Duodenal mucosa (tissue), 2 donors: ENCODE measurements around the gene CSF1.

Source experiments
- H3K27ac ChIP-seq: one replicate; pipeline ENCODE4 v1.7.0; 2013; ENCODE audit warnings: low read depth, low read length
- H3K27me3 ChIP-seq, 2 donors: one replicate each; pipeline ENCODE4 v1.7.0; 2013; ENCODE audit warnings: low read length in 2 of 2, control low read depth in 1 of 2; ENCODE audit not compliant: insufficient read depth in 2 of 2, control insufficient read depth in 1 of 2
- H3K36me3 ChIP-seq, 2 donors: one replicate each; pipeline ENCODE4 v1.7.0; 2013; ENCODE audit warnings: low read length in 2 of 2, control low read depth in 1 of 2; ENCODE audit not compliant: insufficient read depth in 2 of 2, control insufficient read depth in 1 of 2
- H3K4me1 ChIP-seq, 2 donors: one replicate each; pipeline ENCODE4 v1.7.0; 2013; ENCODE audit warnings: low read length in 2 of 2, control low read depth in 1 of 2; ENCODE audit not compliant: insufficient read depth in 2 of 2, control insufficient read depth in 1 of 2
- H3K4me3 ChIP-seq, 2 donors: one replicate each; pipeline ENCODE4 v1.7.0; 2013; ENCODE audit warnings: low read length in 2 of 2, low read depth in 1 of 2
- H3K9ac ChIP-seq, 2 donors: one replicate each; pipeline ENCODE4 v1.7.0; 2013; ENCODE audit warnings: low read length in 2 of 2, low read depth in 1 of 2
- H3K9me3 ChIP-seq, 2 donors: one replicate each; pipeline ENCODE4 v1.7.0; 2013; ENCODE audit warnings: low read length in 2 of 2, control low read depth in 1 of 2; ENCODE audit not compliant: control insufficient read depth in 1 of 2

Gene CSF1

DNA sequence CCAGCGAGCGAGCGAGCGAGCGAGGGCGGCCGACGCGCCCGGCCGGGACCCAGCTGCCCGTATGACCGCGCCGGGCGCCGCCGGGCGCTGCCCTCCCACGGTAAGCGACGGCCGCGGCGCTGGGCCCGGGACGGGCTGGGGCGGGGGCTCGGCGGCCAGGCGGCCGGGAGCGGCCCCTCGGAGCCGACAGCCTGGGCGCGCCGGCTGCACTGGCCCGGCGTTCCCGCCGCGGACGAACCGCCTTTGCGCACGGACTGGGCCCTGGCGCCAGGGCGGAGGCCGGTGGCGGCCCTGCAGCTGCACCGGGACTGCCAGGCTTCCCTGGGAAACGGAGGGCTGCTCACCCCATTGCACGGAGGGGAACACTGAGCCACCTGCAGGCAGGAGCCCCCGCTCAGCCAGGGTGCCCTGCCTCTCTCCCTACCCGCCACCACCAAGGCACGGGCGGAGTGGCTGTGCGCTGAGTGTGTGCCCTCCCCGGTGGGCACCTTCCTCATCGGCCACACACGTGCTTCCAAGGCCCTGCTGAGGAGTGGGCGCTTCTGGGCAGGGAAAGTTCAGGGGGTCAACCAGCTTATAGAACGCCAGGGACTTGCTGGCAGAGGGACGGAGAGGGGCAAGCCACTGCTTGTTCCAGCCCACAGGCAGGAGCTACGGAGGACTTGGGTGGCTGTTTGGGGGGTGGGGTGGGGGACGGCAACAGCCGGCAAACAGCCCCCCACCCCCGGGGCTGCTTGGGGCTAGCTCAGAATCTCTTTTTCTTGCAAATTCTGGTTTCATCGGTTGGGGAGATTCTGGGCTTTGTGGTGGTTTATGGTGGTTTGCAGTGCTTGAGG, 532 bp downstream of the CSF1 start:
- peaks cover 10 to 17% of the 10 kb centered on the region in 2 donors for H3K36me3 ChIP-seq
- peak overlapping the region; percentile 54 for H3K27ac ChIP-seq
- peaks cover 17 to 67% of the 10 kb centered on the region in 2 donors for H3K4me1 ChIP-seq
- peak overlapping the region; percentile 69 to 92 for H3K9ac ChIP-seq
- peak overlapping the region; percentile 75 to 90 for H3K4me3 ChIP-seq
- no peaks in the 10 kb centered on the region for H3K27me3 ChIP-seq
- H3K9me3 ChIP-seq: no peaks in the 10 kb centered on the region

DNA sequence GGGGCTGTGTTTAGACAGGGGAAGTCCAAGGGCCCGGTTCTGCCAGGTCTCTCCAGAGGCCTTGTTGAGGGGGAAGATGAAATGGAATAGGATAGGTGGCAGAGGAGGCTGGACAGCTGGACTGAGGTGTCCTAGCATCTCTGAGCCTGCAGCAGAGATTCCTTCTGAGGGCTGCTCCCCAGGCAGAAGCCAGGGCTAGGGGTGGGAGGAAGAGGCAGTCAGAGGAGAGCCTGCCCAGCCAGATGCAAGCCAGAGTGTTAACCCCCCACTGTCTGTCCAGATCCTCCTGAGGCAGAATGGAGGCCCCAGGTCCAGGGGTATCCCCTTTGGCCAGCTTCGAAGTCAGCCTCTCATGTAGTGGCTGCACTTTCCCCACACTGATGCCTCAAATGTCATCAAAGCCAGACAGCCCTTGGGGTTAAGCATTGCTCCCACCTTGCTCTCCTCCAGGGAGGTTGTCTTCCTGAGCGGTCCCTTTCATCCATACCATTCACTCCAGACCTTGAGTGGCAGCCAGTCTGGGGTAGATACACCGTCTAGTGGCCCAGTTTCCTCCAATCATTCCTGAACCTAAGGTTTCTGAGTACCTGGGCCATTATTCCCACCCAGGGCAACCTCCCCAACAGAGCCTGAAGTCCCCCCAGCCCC, 1.7 kb downstream of the CSF1 start:
- Histone ChIP-seq H3K4me1 (peaks cover 17 to 58% of the 10 kb centered on the region in 2 donors), H3K27ac (peak overlapping the region; percentile 24), H3K4me3 (peak overlapping the region; percentile 75 to 90), H3K9me3 (no peaks in the 10 kb centered on the region), H3K36me3 (peaks cover 19 to 24% of the 10 kb centered on the region in 2 donors), H3K27me3 (no peaks in the 10 kb centered on the region), H3K9ac (peak overlapping the region; percentile 69 to 92)

DNA sequence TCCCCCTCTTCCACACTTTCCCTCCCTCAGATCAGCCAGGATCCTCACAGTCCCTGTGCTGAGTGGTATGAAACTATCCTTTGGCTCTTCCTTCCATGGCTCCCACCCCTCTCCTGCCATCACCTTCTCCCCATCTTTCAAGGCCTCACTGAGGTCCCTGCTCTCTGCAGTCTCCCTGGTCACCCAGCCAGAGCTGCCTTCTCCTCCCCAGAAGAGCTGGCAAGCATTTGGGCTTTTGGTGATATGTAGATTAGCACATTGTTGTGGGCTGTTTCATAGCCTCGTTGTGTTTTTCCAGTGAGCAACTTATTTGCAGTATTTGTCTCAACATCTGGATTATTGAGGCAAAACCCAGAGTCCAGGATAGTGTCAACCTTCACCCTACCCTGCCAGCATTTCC, 2.2 kb downstream of the CSF1 start:
- Histone ChIP-seq H3K9ac (peak overlapping the region; percentile 69 to 92), H3K27me3 (no peaks in the 10 kb centered on the region), H3K27ac (peak overlapping the region; percentile 24), H3K36me3 (peaks cover 24 to 30% of the 10 kb centered on the region in 2 donors), H3K4me1 (peaks cover 17 to 58% of the 10 kb centered on the region in 2 donors), H3K9me3 (no peaks in the 10 kb centered on the region), H3K4me3 (peak overlapping the region; percentile 75 to 90)

DNA sequence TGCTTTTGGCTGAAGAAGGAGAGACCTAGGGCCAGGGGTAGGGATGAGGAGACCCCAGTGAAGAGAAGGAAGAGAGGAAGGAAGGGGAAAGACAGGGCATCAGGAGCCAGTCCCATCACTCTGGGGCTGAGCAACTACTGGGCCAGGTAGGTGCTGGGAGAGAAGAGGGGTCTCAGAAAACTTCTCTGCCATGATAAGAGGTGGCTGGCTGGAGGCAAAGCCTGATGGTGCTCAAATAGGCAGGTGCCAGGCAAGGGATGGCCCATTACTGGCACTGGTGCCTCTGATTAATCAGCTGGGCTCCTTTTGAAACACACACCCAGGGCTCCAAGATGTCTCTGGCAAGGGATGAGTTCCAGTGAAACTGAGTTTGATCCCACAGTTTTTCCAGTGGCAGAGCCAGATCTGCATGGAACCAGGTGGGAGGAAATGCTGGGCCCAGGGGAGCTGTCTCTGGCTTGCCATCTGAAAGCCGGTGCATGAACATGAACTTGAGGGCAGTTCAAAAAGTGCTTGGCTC, 2.8 kb downstream of the CSF1 start:
- peaks cover 24 to 35% of the 10 kb centered on the region in 2 donors for H3K36me3 ChIP-seq
- H3K9ac ChIP-seq: peak overlapping the region; percentile 69 to 92
- H3K9me3 ChIP-seq: no peaks in the 10 kb centered on the region
- H3K4me3 ChIP-seq: peak overlapping the region; percentile 75 to 90
- no peaks in the 10 kb centered on the region for H3K27me3 ChIP-seq
- H3K27ac ChIP-seq: no peak overlapping the region
- peaks cover 17 to 53% of the 10 kb centered on the region in 2 donors for H3K4me1 ChIP-seq

DNA sequence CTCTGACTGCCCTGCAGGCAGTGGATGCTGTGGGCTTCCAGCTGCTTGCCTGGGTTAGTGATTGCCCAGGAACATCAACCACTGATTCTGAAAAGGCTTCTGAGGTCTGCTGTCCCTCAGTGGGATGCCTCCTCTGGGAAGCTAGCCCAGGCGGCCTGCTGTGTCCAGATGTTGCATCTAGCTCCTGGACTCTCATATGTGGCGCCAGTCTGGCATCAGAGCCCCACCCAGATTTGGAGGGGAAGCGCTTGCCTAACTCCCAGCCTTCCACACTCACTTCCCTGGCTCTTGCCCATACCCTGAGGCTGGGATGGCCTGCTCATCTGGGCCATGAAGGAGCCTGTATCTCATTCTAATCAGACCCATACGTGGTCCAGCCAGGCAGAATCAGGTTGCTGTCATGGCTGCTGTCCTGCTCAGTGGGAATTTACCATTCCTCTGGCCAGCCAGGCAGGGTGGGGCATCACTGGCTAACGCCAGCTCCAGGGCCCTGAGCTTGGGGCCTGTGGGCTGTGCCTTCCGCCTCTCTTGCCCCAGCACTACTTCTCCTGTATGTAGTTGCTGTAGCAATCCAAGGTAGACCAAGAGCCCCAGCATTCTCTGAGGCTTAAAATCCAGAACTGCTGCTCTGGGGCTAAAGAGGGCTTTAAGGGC, 4.1 kb downstream of the CSF1 start:
- Histone ChIP-seq H3K27ac (no peak overlapping the region), H3K4me3 (peak overlapping the region; percentile 75 to 90), H3K4me1 (peaks cover 5 to 41% of the 10 kb centered on the region in 2 donors), H3K27me3 (no peaks in the 10 kb centered on the region), H3K36me3 (peaks cover 24 to 47% of the 10 kb centered on the region in 2 donors), H3K9me3 (no peaks in the 10 kb centered on the region), H3K9ac (no peak overlapping the region)

DNA sequence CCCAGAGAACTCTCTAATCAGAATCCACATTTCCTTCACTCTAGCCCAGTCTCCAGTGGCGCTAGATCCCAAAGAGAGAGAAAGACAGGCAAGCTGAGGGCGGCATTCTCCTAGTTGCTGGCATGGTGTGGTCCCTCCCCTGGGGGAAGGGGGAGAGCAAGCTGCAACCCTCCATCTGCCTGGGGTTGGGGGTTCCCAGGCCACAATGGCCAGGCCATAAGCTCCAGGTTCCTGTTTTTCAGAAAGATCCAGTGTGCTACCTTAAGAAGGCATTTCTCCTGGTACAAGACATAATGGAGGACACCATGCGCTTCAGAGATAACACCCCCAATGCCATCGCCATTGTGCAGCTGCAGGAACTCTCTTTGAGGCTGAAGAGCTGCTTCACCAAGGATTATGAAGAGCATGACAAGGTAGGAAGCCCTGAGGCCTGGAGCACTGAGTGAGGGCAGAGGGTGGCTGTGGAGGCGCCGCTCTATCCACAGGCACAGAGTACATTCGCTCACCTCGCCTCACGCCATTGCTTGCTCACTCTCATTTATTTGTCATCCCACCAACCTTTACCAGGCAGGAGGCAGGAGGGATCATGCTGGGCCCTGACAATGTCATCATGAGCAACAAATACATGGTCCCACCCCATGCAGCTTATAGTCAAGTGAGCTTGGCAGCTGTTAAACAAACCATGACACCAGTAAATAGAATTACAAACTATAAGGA, 6.6 kb downstream of the CSF1 start:
- Histone ChIP-seq H3K4me3 (no peak overlapping the region), H3K27ac (no peak overlapping the region), H3K36me3 (peaks cover 33 to 68% of the 10 kb centered on the region in 2 donors), H3K4me1 (peaks cover 0 to 26% of the 10 kb centered on the region in 2 donors), H3K9ac (no peak overlapping the region), H3K27me3 (no peaks in the 10 kb centered on the region), H3K9me3 (no peaks in the 10 kb centered on the region)

DNA sequence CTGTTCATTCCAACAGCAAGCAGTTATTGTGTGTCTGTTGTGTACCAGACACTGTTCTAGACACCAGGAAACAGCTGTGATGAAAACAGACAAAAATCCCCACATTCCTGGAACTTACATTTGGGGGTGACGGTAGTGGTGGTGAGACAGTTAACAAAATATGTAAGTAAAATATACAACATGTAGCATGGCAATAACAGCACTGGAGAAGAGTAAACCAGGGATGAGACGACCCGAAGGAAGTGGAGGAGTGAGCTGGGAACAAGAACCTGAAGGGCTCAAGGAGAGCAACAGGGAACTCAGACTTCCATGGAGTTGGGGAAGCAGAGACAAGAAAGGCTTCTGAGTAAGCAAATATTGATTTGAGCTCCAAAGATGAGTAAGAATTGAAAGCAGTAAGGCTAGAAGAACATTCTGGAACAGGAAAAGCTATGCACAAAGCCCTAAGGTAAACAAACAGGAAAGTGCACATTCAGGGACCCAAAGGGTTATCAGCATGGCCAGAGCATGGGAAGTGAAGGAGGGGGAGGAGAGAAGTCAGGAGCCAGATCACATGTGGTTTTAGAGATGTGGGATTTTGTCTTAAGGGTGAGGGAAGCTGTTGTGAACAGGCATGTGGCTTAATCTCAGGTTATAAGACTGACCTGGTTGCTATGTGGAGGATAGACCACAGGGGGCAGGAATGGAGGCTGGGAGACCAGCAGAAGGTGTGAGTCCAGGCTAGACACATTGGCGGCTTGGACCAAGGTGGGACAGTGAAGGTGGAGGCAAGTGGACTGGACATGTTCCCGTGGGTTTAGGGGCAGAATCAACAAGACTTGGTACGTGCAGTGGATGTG, 7.3 kb downstream of the CSF1 start:
- Histone ChIP-seq H3K9ac (no peak overlapping the region), H3K36me3 (peaks cover 33 to 75% of the 10 kb centered on the region in 2 donors), H3K4me3 (no peak overlapping the region), H3K27ac (no peak overlapping the region), H3K27me3 (no peaks in the 10 kb centered on the region), H3K4me1 (peaks cover 0 to 18% of the 10 kb centered on the region in 2 donors), H3K9me3 (no peaks in the 10 kb centered on the region)

DNA sequence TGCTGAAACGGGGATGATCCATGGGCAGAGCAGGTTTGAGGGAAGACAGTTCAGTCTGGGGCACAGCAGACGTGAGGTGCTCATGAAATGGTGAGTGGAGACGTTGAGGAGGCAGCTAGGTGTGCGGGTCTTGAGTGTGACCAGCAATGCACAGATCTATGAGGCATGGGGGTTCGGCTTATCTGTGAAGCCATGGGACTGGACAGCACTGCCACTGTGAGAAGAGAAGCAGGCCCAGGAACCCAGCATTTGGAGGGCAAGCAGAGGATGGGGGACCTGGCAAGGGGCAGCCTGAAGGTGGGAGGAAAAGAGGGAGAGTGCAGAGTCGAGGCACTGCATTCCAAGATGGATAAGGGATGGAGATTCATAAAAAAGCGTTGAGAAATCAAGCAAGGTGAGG, 8.0 kb downstream of the CSF1 start:
- Histone ChIP-seq H3K4me3 (no peak overlapping the region), H3K27ac (no peak overlapping the region), H3K4me1 (peaks cover 0 to 14% of the 10 kb centered on the region in 2 donors), H3K36me3 (peaks cover 33 to 81% of the 10 kb centered on the region in 2 donors), H3K9ac (no peak overlapping the region), H3K9me3 (no peaks in the 10 kb centered on the region), H3K27me3 (no peaks in the 10 kb centered on the region)

DNA sequence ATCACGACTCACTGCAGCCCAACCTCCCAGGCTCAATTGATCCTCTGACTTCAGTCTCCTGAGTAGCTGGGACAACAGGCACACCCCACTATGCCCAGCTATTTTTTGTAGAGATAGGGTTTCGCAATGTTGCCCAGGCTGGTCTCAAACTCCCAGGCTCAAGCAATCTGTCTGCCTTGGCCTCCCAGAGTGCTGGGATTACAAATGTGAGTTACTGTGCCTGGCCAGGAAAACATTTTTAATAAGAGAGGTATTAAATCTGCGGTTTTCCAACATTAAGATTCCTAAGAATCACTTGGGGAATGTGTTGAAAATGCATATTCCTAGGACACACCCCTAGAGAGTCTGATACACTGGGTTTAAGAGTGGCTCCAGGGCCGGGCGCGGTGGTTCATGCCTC, 8.7 kb downstream of the CSF1 start:
- Histone ChIP-seq H3K36me3 (peaks cover 34 to 83% of the 10 kb centered on the region in 2 donors), H3K27ac (no peak overlapping the region), H3K27me3 (no peaks in the 10 kb centered on the region), H3K9ac (no peak overlapping the region), H3K9me3 (no peaks in the 10 kb centered on the region), H3K4me1 (peaks cover 0 to 15% of the 10 kb centered on the region in 2 donors), H3K4me3 (no peak overlapping the region)
